ENCODE data around the gene PLEKHG4.

DNA sequence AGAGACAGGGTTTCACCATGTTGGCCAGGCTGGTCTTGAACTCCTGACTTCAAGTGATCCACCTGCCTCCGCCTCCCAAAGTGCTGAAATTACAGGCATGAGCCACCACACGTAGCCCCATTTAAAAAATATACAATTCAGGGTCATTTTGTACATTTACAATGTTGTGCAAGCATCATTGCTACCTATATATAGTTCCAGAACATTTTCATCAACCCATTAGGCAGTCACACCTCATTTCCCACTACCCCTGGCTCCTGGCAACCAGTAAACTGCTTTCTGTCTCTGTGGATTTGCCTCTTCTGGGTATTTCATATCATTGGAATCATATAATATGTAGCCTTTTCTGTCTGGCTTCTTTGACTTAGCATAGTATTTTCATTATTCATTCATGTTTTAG is 54.0 kb downstream of the PLEKHG4 start:
- TF ChIP-seq POLR2A (IDR thresholded peaks at IDR 0.05) (no peak), POLR2AphosphoS5 (IDR thresholded peaks at IDR 0.05) (no peak), CTCF (IDR thresholded peaks at IDR 0.05) (no peak)

Data from gastroesophageal sphincter (tissue), 3 donors.